Measurements from ENCODE around the gene WSCD1.

WSCD1 gene

DNA sequence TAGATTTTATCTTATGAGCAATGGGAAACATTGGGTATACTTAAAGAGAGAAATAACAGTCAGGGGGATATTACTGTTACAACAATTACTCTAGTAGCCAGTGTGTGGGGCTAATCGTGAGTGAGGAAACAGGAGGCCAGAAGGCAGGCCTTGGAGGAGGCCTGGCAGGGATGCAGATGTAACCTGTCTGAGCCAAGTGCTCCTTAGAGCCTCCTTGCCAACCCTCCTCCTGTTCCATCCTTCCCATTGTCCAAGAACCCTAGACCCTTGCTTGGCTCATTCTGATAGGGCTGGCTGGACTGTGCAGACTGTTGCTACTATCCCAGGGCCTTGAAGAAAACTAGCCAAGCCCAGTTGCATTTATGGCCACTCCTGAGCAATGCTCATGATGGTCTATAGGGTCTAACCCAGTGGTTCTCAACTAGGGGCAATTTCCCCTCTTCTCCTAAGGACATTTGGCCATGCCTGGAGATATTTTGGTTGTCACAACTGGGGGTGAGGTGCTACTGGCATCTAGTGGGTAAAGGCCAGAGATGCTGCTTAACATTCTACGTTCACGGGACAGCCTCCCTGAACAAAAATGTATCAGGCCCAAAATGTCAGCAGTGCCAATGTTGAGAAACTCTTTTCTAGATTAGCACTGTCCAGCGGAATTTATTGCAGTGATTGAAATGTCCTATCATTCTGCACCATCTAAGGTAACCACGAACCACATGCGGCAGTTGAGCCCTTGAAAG, 24.4 kb upstream of the WSCD1 start:
- Mint-ChIP-seq H3K27me3 (peaks cover 28 to 33% of the 10 kb centered on the region in 2 donors), H3K27ac (no peak overlapping the region), H3K4me1 (ENCODE audit: low read depth in 2 of 2) (no peaks in the 10 kb centered on the region), H3K9me3 (no peaks in the 10 kb centered on the region), H3K4me3 (no peak overlapping the region), H3K36me3 (ENCODE audit: insufficient read depth) (peaks cover 3% of the 10 kb centered on the region)
- DNase-seq: no peak
- ATAC-seq (replicated peaks): no peak

DNA sequence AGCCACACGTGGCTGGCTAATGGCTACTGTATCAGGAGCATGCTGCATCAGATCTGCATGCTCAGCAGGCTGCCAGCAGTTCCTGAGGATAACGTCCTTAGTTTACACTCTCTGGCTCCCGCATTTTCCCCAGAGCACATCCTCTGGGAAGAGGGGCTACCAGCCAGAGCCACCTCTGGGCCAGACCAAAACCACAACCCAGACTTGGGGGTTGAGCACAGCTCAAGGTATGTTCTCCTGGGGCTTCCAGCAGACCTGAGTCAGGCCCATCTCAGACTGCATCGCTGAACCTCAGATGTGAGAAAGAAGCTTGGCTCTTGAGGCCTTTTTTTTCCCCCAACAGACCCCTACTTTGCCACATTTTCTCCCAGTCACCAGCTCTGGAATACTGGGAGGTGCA, 23.7 kb upstream of the WSCD1 start:
- H3K27ac Mint-ChIP-seq: no peak overlapping the region
- no peaks in the 10 kb centered on the region for H3K4me1 Mint-ChIP-seq (ENCODE audit: low read depth in 2 of 2)
- peaks cover 30 to 35% of the 10 kb centered on the region in 2 donors for H3K27me3 Mint-ChIP-seq
- H3K9me3 Mint-ChIP-seq: no peaks in the 10 kb centered on the region
- ATAC-seq (replicated peaks): no peak
- no peak overlapping the region for H3K4me3 Mint-ChIP-seq
- no peak for DNase-seq
- peaks cover 3% of the 10 kb centered on the region for H3K36me3 Mint-ChIP-seq (ENCODE audit: insufficient read depth)

GRCh38 chr17:6046931-6047330, 23.2 kb upstream of the WSCD1 start:
- Mint-ChIP-seq H3K9me3 (no peaks in the 10 kb centered on the region), H3K36me3 (ENCODE audit: insufficient read depth) (peaks cover 3% of the 10 kb centered on the region), H3K4me1 (ENCODE audit: low read depth in 2 of 2) (no peaks in the 10 kb centered on the region), H3K27me3 (peaks cover 31 to 40% of the 10 kb centered on the region in 2 donors), H3K4me3 (no peak overlapping the region), H3K27ac (no peak overlapping the region)
- ATAC-seq (replicated peaks) (no peak), DNase-seq (no peak)

- ATAC-seq (replicated peaks): no peak
- DNase-seq: no peak
- Mint-ChIP-seq H3K36me3 (ENCODE audit: insufficient read depth) (peaks cover 3% of the 10 kb centered on the region), H3K27ac (no peak overlapping the region), H3K4me3 (no peak overlapping the region), H3K9me3 (no peaks in the 10 kb centered on the region), H3K4me1 (ENCODE audit: low read depth in 2 of 2) (no peaks in the 10 kb centered on the region), H3K27me3 (peaks cover 40 to 41% of the 10 kb centered on the region in 2 donors)
Measured at GRCh38 chr17:6047966-6048365, 22.2 kb upstream of the WSCD1 start.

DNA sequence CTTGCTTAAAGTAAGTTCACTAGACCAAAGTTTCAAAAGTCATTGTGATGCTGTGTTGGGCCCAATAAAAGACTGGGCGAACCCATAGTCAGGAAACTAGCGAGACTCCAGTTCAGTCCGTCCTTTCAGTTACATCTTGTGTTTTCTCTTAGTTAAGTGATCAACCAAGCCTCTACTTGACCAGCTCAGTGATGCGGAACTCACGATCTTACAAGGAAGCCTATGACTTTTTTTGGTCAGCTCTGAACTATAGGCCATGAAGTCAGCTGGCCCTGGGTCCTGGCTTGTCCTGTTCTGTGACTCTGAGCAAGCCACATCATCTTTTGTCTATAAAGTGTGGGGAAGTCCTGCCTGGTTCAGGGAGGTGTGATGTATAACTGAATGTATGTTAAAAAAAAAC, 21.7 kb upstream of the WSCD1 start:
- Mint-ChIP-seq H3K4me1 (ENCODE audit: low read depth in 2 of 2) (no peaks in the 10 kb centered on the region), H3K27me3 (peaks cover 39 to 44% of the 10 kb centered on the region in 2 donors), H3K36me3 (ENCODE audit: insufficient read depth) (peaks cover under 1% of the 10 kb centered on the region), H3K27ac (no peak overlapping the region), H3K4me3 (no peak overlapping the region), H3K9me3 (no peaks in the 10 kb centered on the region)
- ATAC-seq (replicated peaks): no peak
- DNase-seq: no peak

DNA sequence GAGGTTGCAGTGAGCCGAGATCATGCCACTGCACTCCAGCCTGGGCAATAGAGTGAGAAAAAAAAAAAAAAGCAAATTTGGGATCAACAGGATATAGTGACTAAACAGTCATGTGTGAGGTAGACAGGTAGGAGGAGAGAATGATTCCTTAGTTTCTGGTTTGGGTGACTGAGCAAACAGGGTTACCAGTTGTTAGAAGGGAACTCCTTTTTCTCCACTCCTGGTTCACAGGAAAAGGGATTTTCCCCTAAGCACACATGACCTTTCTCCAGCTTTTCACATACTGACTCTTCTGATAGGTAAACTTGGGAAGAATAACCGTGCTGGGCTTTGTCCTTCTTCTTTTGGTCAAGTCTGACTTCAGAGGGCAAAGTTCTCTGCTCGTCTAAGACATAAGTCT, 17.3 kb upstream of the WSCD1 start:
- Mint-ChIP-seq H3K4me1 (ENCODE audit: low read depth in 2 of 2) (no peaks in the 10 kb centered on the region), H3K9me3 (no peaks in the 10 kb centered on the region), H3K4me3 (no peak overlapping the region), H3K27me3 (peaks cover 49 to 54% of the 10 kb centered on the region in 2 donors), H3K36me3 (ENCODE audit: insufficient read depth) (no peaks in the 10 kb centered on the region), H3K27ac (no peak overlapping the region)
- no peak for DNase-seq
- no peak for ATAC-seq (replicated peaks)

DNA sequence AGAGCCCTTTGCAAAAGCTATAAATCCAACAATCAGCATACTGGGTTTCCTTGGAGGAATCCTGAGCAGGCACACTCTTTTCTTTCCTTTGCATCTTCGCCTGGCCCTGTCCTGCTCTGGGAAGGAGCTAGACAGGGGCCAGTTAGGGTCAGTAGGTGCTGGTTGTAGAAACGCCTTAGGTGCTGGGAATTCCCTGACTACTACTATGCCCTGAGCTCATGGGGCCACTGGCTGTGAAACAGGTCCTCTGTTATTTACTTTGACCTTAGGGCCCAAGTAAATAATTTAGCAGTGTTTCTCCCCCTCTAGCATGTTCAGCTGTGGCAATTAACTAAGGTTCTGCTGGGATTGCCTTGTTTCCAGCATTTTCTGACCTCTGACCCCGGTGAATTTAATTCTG, 15.8 kb upstream of the WSCD1 start:
- no peak overlapping the region for H3K27ac Mint-ChIP-seq
- no peaks in the 10 kb centered on the region for H3K36me3 Mint-ChIP-seq (ENCODE audit: insufficient read depth)
- DNase-seq: no peak
- no peaks in the 10 kb centered on the region for H3K4me1 Mint-ChIP-seq (ENCODE audit: low read depth in 2 of 2)
- H3K9me3 Mint-ChIP-seq: no peaks in the 10 kb centered on the region
- H3K4me3 Mint-ChIP-seq: no peak overlapping the region
- H3K27me3 Mint-ChIP-seq: peaks cover 49 to 66% of the 10 kb centered on the region in 2 donors
- no peak for ATAC-seq (replicated peaks)

DNA sequence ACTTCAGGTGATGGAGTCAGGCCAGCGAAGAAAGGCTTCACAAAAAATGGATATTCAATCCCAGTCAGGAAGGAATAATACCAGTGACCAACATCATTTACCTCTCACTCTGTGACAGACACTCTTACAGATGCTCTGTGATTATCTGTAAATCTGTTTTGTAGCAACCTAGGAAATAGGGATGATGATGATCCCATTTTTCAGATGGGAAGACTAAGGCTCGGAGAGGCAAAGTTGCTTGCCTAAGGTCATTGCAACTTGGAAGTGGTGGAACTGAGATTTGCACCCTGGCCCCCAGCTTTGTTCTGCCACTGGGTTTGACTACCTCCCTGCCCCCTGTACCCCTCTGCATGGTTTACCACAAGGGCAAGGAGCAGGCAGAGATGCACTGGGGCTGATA, 14.1 kb upstream of the WSCD1 start:
- H3K4me3 Mint-ChIP-seq: no peak overlapping the region
- H3K27ac Mint-ChIP-seq: no peak overlapping the region
- no peak for ATAC-seq (replicated peaks)
- no peaks in the 10 kb centered on the region for H3K9me3 Mint-ChIP-seq
- peaks cover 52 to 83% of the 10 kb centered on the region in 2 donors for H3K27me3 Mint-ChIP-seq
- DNase-seq: no peak
- no peaks in the 10 kb centered on the region for H3K4me1 Mint-ChIP-seq (ENCODE audit: low read depth in 2 of 2)
- H3K36me3 Mint-ChIP-seq (ENCODE audit: insufficient read depth): no peaks in the 10 kb centered on the region

GRCh38 chr17:6057562-6057961, 12.6 kb upstream of the WSCD1 start:
- peaks cover 47 to 85% of the 10 kb centered on the region in 2 donors for H3K27me3 Mint-ChIP-seq
- no peaks in the 10 kb centered on the region for H3K36me3 Mint-ChIP-seq (ENCODE audit: insufficient read depth)
- H3K4me1 Mint-ChIP-seq (ENCODE audit: low read depth in 2 of 2): no peaks in the 10 kb centered on the region
- DNase-seq: no peak
- no peak overlapping the region for H3K4me3 Mint-ChIP-seq
- no peaks in the 10 kb centered on the region for H3K9me3 Mint-ChIP-seq
- no peak overlapping the region for H3K27ac Mint-ChIP-seq
- ATAC-seq (replicated peaks): no peak

DNA sequence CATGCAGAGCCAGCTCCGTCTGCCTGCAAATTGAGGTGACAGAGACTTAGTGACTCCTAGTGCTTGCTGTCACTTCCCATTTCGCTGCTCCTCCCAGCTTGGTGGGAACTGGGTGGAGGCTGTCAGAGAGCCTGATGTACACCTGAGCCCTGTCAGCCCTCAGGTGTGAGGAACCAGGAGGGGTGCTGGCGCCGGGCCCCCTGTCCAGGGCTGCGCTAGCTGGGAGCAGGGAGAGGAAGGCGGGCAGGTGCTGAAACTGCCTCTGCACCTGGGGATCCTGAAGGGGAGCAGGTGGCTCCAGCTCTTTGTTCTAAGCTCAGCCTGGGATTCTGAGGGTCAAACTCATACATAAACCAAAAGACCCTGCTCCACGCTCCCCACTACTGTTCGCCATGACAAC, 10.8 kb upstream of the WSCD1 start:
- Mint-ChIP-seq H3K27ac (no peak overlapping the region), H3K27me3 (peaks cover 58 to 96% of the 10 kb centered on the region in 2 donors), H3K9me3 (no peaks in the 10 kb centered on the region), H3K36me3 (ENCODE audit: insufficient read depth) (no peaks in the 10 kb centered on the region), H3K4me1 (ENCODE audit: low read depth in 2 of 2) (no peaks in the 10 kb centered on the region), H3K4me3 (no peak overlapping the region)
- no peak for ATAC-seq (replicated peaks)
- DNase-seq: no peak

GRCh38 chr17:6061290-6061689, 8.9 kb upstream of the WSCD1 start:
- Mint-ChIP-seq H3K36me3 (ENCODE audit: insufficient read depth) (no peaks in the 10 kb centered on the region), H3K9me3 (no peaks in the 10 kb centered on the region), H3K27me3 (peaks cover 49 to 96% of the 10 kb centered on the region in 2 donors), H3K4me3 (no peak overlapping the region), H3K27ac (no peak overlapping the region), H3K4me1 (ENCODE audit: low read depth in 2 of 2) (no peaks in the 10 kb centered on the region)
- ATAC-seq (replicated peaks) (no peak), DNase-seq (no peak)

DNA sequence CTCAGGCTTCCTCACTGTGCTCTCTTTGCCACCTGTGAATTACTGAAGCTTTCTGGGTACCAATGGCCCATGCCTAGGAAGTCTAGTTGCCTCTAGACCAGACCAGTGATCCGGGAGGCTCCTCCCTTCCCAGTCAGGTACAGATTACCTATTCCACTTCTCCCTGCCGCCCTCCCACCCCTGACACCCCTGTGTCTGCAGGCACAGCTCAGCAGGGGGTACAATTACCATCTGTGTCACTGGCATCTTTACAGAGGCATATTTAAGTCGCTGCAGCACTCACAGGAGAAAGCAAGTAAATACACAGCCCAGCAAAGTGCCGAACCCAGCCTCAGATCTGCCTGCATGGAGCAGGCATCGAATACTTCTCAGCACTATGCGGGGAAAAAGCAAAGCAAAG, 5.3 kb upstream of the WSCD1 start:
- no peak for ATAC-seq (replicated peaks)
- no peak for DNase-seq
- Mint-ChIP-seq H3K27ac (no peak overlapping the region), H3K36me3 (ENCODE audit: insufficient read depth) (peaks cover 2% of the 10 kb centered on the region), H3K9me3 (no peaks in the 10 kb centered on the region), H3K4me1 (ENCODE audit: low read depth in 2 of 2) (peaks cover 5 to 7% of the 10 kb centered on the region in 2 donors), H3K27me3 (peaks cover 70 to 100% of the 10 kb centered on the region in 2 donors), H3K4me3 (no peak overlapping the region)

- Mint-ChIP-seq H3K36me3 (ENCODE audit: insufficient read depth) (peaks cover 3% of the 10 kb centered on the region), H3K27ac (no peak overlapping the region), H3K4me1 (ENCODE audit: low read depth in 2 of 2) (peaks cover 6 to 8% of the 10 kb centered on the region in 2 donors), H3K27me3 (peaks cover 68 to 99% of the 10 kb centered on the region in 2 donors), H3K9me3 (no peaks in the 10 kb centered on the region), H3K4me3 (no peak overlapping the region)
- DNase-seq (no peak), ATAC-seq (replicated peaks) (no peak)
Measured at GRCh38 chr17:6065351-6065750, 4.8 kb upstream of the WSCD1 start.

DNA sequence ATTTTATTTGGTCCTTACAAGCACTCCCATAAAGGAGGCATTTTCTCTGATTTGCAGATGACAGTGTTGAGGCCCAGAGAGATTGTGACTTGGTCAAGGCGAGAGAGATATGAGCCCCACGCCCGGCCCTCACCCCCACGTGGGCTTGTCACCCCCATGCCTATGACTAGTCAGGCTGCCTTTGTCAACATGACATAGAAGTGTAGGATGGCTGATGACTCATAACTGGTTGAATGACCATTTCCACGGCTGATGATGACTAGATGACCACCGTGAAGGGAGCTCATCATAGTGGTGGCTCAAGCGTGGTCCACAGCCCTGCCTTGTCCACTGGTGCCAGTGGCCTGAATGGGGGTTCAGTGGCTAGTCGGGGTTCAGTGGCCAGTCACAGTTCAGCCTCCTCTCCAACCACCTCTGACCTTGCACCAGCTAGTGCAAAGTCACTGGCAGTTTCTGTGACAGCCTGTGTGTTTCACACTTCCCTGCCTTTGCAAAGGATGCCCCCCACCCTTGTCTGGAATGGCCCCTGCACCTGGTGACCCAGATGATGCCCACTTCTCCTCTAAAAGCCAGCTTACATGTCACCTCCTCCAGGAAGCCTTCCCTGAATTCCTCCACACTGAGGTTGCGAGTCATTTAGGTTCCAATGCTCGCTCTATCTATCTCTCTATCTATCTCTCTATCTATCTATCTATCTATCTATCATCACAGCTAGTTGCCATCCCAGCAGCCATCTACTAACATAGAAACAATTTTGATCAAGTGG, 3.8 kb upstream of the WSCD1 start:
- Mint-ChIP-seq H3K4me3 (no peak overlapping the region), H3K27me3 (peaks cover 68 to 93% of the 10 kb centered on the region in 2 donors), H3K27ac (no peak overlapping the region), H3K9me3 (no peaks in the 10 kb centered on the region), H3K4me1 (ENCODE audit: low read depth in 2 of 2) (peaks cover 6 to 12% of the 10 kb centered on the region in 2 donors), H3K36me3 (ENCODE audit: insufficient read depth) (peaks cover 3% of the 10 kb centered on the region)
- no peak for DNase-seq
- ATAC-seq (replicated peaks): no peak

All from effector memory CD8-positive, alpha-beta T cell (primary cell).